HFFc6 (cell line): ENCODE results near the gene CIDEA. TPM values are rescaled to one million over a fixed set of nuclear protein-coding genes. Genes with fewer than 3 reads are reported as not detected.
A peak's percentile ranks its signal among the peaks of the same experiment; 100 is the strongest.
"Not testable (repeated sequence)": the region's sequence is repeated elsewhere in the genome, so short reads cannot be mapped to it uniquely, and the experiment has no call there.

Source experiments
- DNase-seq: peaks from one replicate; pipeline ENCODE4 v3.0.0-alpha.2; 2018
- H3K27ac Mint-ChIP-seq: 2 replicates; pipeline ENCODE4 v1.8.0; 2020; ENCODE audit warnings: mild to moderate bottlenecking, mixed read lengths
- H3K27me3 Mint-ChIP-seq: 2 replicates; pipeline ENCODE4 v1.8.0; 2021; ENCODE audit warnings: mild to moderate bottlenecking, moderate library complexity, mixed read lengths; ENCODE audit not compliant: insufficient read depth
- H3K36me3 Mint-ChIP-seq: 2 replicates; pipeline ENCODE4 v1.8.0; 2021; ENCODE audit warnings: low read depth, mixed read lengths
- H3K4me1 Mint-ChIP-seq: 2 replicates; pipeline ENCODE4 v1.8.0; 2020; ENCODE audit warnings: low read depth, mixed read lengths
- H3K4me3 Mint-ChIP-seq: 2 replicates; pipeline ENCODE4 v1.8.0; 2020; ENCODE audit warnings: mild to moderate bottlenecking, moderate library complexity, mixed read lengths
- H3K9me3 Mint-ChIP-seq: 2 replicates; pipeline ENCODE4 v1.8.0; 2020; ENCODE audit warnings: mild to moderate bottlenecking, mixed read lengths
- CTCF ChIP-seq: fragments of 200-600 bp; sonication (generic); IDR thresholded peaks from 2 replicates; pipeline ENCODE4 v1.5.0; 2021; ENCODE audit warnings: antibody characterized with exemption, mild to moderate bottlenecking
- total RNA-seq, 6 experiments: library from RNA; stranded (reverse); fragmentation: NEBNext Ultra II Directional; extraction: Animal tissue kit (Norgen Biotek cat#: 25700); gene quantifications; 2 replicates in 1 of 6; 3 replicates in 5 of 6; pipeline ENCODE4 v1.2.3, GENCODE V29; 2021

The CIDEA gene
- total RNA-seq, 6 experiments from 2014 or later, result not detected

DNA sequence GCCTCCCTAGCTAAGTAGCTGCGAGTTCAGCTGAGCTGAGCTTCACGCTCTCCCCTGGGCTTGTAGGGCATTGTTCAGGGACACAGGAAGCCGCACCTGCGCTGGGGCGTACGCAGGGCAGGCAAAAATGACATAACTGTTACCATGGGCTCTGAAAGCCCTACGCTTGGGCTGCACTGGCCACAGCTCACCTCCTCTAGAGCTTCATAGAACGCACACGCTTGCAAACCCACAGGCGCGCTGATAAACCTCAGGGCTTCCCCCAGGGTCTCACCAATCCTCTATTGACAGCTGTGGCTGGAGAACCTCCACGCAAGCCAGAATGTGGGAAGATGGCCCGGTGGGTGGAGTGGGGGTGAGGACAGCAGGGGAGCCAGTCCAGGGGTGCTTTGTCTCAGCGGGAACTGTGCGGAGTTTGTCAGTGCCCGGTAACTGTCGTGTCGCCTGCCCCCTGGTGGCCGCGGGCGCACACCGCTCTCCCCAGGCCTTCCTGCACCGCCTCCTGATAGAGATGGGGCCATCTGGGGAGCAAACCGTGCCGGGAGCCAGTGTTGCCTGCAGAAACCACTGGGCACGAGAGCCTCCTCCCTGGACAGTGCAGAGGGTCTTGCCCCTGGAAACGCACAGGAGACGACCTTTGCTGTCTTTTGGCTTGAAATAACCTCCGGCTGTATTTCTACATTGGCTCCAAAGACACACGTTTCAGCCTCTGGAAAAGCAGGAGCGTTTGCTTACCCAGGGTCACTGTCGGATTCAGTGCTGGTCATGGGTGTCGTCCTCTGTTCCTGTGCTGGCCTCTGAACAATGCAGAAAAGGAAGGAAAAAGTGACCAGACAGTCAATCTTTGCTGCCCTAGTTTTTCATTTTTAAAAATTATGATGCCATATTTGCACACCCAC lies 17.0 kb upstream of the CIDEA start:
- DNase-seq, result peak; percentile 28
- peaks cover 26% of the 10 kb centered on the region for H3K27me3 Mint-ChIP-seq
- H3K4me1 Mint-ChIP-seq, result peaks cover 29% of the 10 kb centered on the region
- no peaks in the 10 kb centered on the region for H3K36me3 Mint-ChIP-seq
- peak; percentile 96 for TF ChIP-seq CTCF
- no peaks in the 10 kb centered on the region for H3K9me3 Mint-ChIP-seq
- no peak overlapping the region for H3K27ac Mint-ChIP-seq
- H3K4me3 Mint-ChIP-seq, result no peak overlapping the region

DNA sequence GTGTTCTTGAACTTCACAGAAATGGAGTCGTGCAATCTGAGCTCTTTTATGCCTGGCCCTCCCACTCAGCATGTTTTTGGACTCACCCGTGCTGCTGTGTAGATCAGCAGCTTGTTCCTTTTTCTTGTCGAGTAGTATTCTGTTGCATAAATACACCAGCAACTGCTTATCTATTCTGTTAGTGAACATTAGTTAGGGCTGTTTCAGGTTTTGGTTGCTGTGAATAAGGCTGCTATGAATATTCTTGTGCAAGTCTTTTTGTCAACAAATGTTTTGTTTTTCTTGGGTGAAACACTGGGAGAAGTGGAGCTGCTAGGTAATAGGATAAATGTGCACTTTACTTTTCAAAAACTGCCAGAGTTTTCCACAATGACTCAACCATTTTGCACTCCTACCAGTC lies 15.3 kb upstream of the CIDEA start:
- no peak for TF ChIP-seq CTCF
- Mint-ChIP-seq H3K36me3 (no peaks in the 10 kb centered on the region), H3K9me3 (no peaks in the 10 kb centered on the region), H3K27ac (no peak overlapping the region), H3K4me3 (no peak overlapping the region), H3K4me1 (peaks cover 24% of the 10 kb centered on the region), H3K27me3 (peaks cover 28% of the 10 kb centered on the region)
- no peak for DNase-seq

DNA sequence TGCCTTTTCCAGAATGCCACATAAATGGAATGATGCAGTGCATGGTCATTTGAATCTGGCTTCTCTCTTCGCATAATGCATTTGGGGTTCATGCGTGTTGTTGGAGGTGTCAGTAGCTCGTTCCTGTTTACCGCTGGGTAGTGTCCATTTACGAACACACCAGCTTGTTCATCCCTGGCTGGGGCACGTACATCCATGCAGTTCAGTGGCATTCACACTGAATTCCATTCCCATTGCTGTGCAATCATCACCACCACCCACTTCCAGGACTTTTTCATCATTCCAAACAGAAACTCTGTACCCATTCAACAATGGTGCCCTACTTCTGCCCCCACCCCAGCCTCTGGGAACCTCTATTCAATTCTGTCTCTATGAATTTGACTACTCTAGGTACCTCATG lies 14.7 kb upstream of the CIDEA start:
- H3K27ac Mint-ChIP-seq, result no peak overlapping the region
- DNase-seq, result no peak
- TF ChIP-seq CTCF, result no peak
- no peaks in the 10 kb centered on the region for H3K36me3 Mint-ChIP-seq
- peaks cover 24% of the 10 kb centered on the region for H3K4me1 Mint-ChIP-seq
- H3K4me3 Mint-ChIP-seq, result peak overlapping the region; percentile 7; the same call in 1 of the 2 replicates
- H3K27me3 Mint-ChIP-seq, result peaks cover 30% of the 10 kb centered on the region
- no peaks in the 10 kb centered on the region for H3K9me3 Mint-ChIP-seq

- Mint-ChIP-seq H3K4me3 (no peak overlapping the region), H3K27me3 (peaks cover 28% of the 10 kb centered on the region), H3K27ac (no peak overlapping the region), H3K36me3 (no peaks in the 10 kb centered on the region), H3K4me1 (peaks cover 19% of the 10 kb centered on the region), H3K9me3 (no peaks in the 10 kb centered on the region)
- TF ChIP-seq CTCF, result no peak
- no peak for DNase-seq
Observed at GRCh38 chr18:12242658-12243260, 11.4 kb upstream of the CIDEA start.

GRCh38 chr18:12243272-12243671 lies 10.9 kb upstream of the CIDEA start:
- not testable (repeated sequence) for H3K4me3 Mint-ChIP-seq, H3K27ac Mint-ChIP-seq, H3K9me3 Mint-ChIP-seq, H3K36me3 Mint-ChIP-seq, DNase-seq
- H3K27me3 Mint-ChIP-seq, result peaks cover 31% of the 10 kb centered on the region
- H3K4me1 Mint-ChIP-seq, result peaks cover 17% of the 10 kb centered on the region

GRCh38 chr18:12245793-12246135 lies 8.4 kb upstream of the CIDEA start:
- Mint-ChIP-seq H3K36me3 (no peaks in the 10 kb centered on the region), H3K27ac (no peak overlapping the region), H3K4me1 (no peaks in the 10 kb centered on the region), H3K9me3 (no peaks in the 10 kb centered on the region), H3K27me3 (peaks cover 44% of the 10 kb centered on the region), H3K4me3 (no peak overlapping the region)
- TF ChIP-seq CTCF, result no peak
- no peak for DNase-seq
